DOHH2 (cell line): Measurements from ENCODE around the gene CARNS1.
A peak's percentile ranks its signal among the peaks of the same experiment; 100 is the strongest.

Experiments used
- H3F3A ChIP-seq: fragments of 200-600 bp; sonication (generic), shearing (Covaris generic); 2 replicates; pipeline ENCODE4 v1.6.0; 2016; ENCODE audit warnings: antibody characterized with exemption, mild to moderate bottlenecking; ENCODE audit not compliant: control insufficient read depth, insufficient read depth
- H3K27ac ChIP-seq: fragments of 200-600 bp; sonication (generic); 2 replicates; pipeline ENCODE4 v1.5.1; 2014; ENCODE audit warnings: low read depth, mild to moderate bottlenecking, low read length, moderate library complexity
- H3K27me3 ChIP-seq: fragments of 200-600 bp; sonication (generic); 2 replicates; pipeline ENCODE4 v1.6.1; 2014; ENCODE audit warnings: mild to moderate bottlenecking, low read length, mixed read lengths; ENCODE audit not compliant: control insufficient read depth
- H3K36me3 ChIP-seq: fragments of 200-600 bp; sonication (generic); 2 replicates; pipeline ENCODE4 v1.6.1; 2014; ENCODE audit warnings: mild to moderate bottlenecking, low read length, moderate library complexity, mixed read lengths; ENCODE audit not compliant: control insufficient read depth
- H3K4me1 ChIP-seq: fragments of 200-600 bp; sonication (generic); 2 replicates; pipeline ENCODE4 v1.6.1; 2014; ENCODE audit warnings: mild to moderate bottlenecking, low read length, mixed read lengths; ENCODE audit not compliant: control insufficient read depth
- H3K4me2 ChIP-seq: fragments of 200-600 bp; sonication (generic); 2 replicates; pipeline ENCODE4 v1.6.0; 2014; ENCODE audit warnings: mild to moderate bottlenecking, low read length, moderate library complexity
- H3K4me3 ChIP-seq: fragments of 200-600 bp; sonication (generic); 2 replicates; pipeline ENCODE4 v1.5.1; 2014; ENCODE audit warnings: mild to moderate bottlenecking, low read length, mixed read lengths
- H3K79me2 ChIP-seq: fragments of 200-600 bp; sonication (generic); 2 replicates; pipeline ENCODE4 v1.6.1; 2014; ENCODE audit warnings: mild to moderate bottlenecking, low read length, mixed read lengths; ENCODE audit not compliant: control insufficient read depth
- H3K9me2 ChIP-seq: fragments of 200-600 bp; sonication (generic); replicated peaks from 2 replicates; pipeline ENCODE4 v1.6.1; 2014; ENCODE audit warnings: mild to moderate bottlenecking, low read length, mixed read lengths; ENCODE audit not compliant: control insufficient read depth
- H3K9me3 ChIP-seq: fragments of 200-600 bp; sonication (generic); 2 replicates; pipeline ENCODE4 v1.6.1; 2014; ENCODE audit warnings: antibody characterized with exemption, low read length, mixed read lengths; ENCODE audit not compliant: control insufficient read depth, insufficient read depth
- H4K20me1 ChIP-seq: fragments of 200-600 bp; sonication (generic); 2 replicates; pipeline ENCODE4 v1.6.0; 2014; ENCODE audit warnings: low read depth, mild to moderate bottlenecking, antibody characterized with exemption, low read length, moderate library complexity; ENCODE audit not compliant: control insufficient read depth, insufficient read depth
- EZH2phosphoT487 ChIP-seq: fragments of 200-600 bp; sonication (generic); IDR thresholded peaks from 2 replicates; pipeline ENCODE4 v1.6.1; 2017; ENCODE audit warnings: borderline replicate concordance, mild to moderate bottlenecking, antibody characterized with exemption, low read length, moderate library complexity, mixed read lengths
- TF ChIP-seq, protein P1 (sequence below): fragments of 200-600 bp; sonication (generic); IDR thresholded peaks from one replicate; pipeline ENCODE4 v1.5.1; 2014; ENCODE audit warnings: antibody characterized with exemption, mild to moderate bottlenecking, low read depth, low read length; ENCODE audit not compliant: poor library complexity, severe bottlenecking

The CARNS1 gene

DNA sequence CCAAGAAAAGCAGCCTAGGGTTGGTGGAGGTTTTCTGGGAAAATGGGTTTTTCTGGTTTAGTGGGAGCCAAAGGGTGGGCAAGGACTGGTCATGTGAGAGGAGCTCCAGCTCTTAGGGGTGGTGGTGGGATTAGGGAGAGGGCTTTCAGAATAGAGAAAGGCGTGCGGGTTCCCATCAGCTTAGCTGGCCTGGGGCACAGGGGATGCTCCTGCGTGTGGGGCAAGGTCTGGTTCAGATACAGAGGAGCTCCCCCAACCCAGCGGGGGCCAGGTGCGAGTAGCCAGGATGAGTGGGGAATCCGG, 52.9 kb downstream of the CARNS1 start:
- Histone ChIP-seq H3K4me2 (peak overlapping the region; percentile 95), H3F3A (peaks cover 3% of the 10 kb centered on the region; the same call in 1 of the 2 replicates), H4K20me1 (no peaks in the 10 kb centered on the region), H3K27me3 (no peaks in the 10 kb centered on the region), H3K4me3 (peak overlapping the region; percentile 77), H3K27ac (peak overlapping the region; percentile 39), H3K79me2 (peaks cover 28% of the 10 kb centered on the region), H3K9me2 (no peaks in the 10 kb centered on the region), H3K9me3 (no peaks in the 10 kb centered on the region), H3K36me3 (peaks cover 21% of the 10 kb centered on the region), H3K4me1 (peaks cover 64% of the 10 kb centered on the region)
- TF ChIP-seq EZH2phosphoT487, result no peak
- TF ChIP-seq, protein P1, sequence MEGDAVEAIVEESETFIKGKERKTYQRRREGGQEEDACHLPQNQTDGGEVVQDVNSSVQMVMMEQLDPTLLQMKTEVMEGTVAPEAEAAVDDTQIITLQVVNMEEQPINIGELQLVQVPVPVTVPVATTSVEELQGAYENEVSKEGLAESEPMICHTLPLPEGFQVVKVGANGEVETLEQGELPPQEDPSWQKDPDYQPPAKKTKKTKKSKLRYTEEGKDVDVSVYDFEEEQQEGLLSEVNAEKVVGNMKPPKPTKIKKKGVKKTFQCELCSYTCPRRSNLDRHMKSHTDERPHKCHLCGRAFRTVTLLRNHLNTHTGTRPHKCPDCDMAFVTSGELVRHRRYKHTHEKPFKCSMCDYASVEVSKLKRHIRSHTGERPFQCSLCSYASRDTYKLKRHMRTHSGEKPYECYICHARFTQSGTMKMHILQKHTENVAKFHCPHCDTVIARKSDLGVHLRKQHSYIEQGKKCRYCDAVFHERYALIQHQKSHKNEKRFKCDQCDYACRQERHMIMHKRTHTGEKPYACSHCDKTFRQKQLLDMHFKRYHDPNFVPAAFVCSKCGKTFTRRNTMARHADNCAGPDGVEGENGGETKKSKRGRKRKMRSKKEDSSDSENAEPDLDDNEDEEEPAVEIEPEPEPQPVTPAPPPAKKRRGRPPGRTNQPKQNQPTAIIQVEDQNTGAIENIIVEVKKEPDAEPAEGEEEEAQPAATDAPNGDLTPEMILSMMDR, result no peak

DNA sequence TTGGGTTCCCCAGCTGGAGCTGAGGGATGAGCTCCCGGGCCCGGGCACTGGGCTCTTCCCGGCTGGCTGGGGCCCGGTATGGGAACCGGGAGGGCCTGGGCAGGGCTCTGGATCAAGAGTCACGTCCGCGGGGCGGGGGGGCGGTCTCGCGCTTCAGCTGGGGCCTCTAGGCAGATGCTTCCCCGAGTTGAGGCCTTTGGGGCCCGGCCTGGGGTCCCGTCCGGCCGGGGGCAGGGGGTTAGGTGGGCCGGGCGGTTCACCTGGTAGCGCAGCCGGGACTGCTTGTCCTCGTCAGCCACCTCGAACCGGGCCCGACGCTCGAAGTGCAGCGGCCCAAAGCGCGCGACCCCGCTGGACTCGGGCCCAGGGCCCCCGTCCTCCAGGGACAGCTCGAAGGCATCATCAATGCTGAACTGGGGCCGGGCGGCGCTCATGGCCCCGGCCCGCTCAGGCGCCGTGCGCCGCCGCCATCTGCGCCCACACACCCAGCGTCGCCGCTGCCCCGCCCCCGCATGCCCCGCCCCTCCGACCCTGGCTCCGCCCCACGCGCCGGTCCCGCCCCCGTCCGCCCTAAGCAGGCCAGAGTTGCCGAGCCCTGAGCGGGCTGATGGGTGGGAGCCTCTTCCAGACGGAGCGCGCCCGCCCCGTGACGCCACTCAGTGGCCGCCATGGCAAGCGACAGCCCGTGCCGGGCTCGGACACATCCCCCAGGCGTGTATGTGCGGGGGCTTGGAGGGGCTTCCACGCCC, 53.5 kb downstream of the CARNS1 start, which contains the start of gene TMEM134:
Gene TMEM134 (minus strand): TSS at position 493 of the 749 bp plus-strand sequence. CDS start 59 bp downstream, at position 434.
- H3K4me1 ChIP-seq, result peaks cover 66% of the 10 kb centered on the region
- TF ChIP-seq, protein P1, result peak; percentile 73
- TF ChIP-seq EZH2phosphoT487, result no peak
- H3K4me2 ChIP-seq, result peak within 1 kb of the TSS; percentile 98
- H3K36me3 ChIP-seq, result peaks cover 17% of the 10 kb centered on the region
- no peaks in the 10 kb centered on the region for H3K9me3 ChIP-seq
- peak within 1 kb of the TSS; percentile 39 for H3K27ac ChIP-seq
- peaks cover 3% of the 10 kb centered on the region; the same call in 1 of the 2 replicates for H3F3A ChIP-seq
- H3K9me2 ChIP-seq, result no peaks in the 10 kb centered on the region
- H4K20me1 ChIP-seq, result no peaks in the 10 kb centered on the region
- peaks cover 28% of the 10 kb centered on the region for H3K79me2 ChIP-seq
- H3K27me3 ChIP-seq, result no peaks in the 10 kb centered on the region
- H3K4me3 ChIP-seq, result peak within 1 kb of the TSS; percentile 77

DNA sequence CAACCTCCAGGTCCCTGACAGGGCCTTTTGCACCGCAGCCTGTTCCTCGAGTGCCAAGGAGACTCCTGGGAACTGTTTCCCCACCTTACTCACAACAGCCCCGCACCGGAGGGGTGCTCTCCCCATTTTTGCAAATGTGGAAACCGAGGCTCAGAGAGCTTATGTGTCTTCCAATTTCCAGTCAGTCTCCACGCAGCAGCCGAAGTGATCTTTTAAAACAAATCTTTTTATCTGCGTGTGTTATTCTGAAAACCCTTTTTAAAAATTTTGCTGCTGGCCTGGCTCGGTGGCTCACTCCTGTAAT, 54.0 kb downstream of the CARNS1 start:
- peaks cover 13% of the 10 kb centered on the region for H3K36me3 ChIP-seq
- no peaks in the 10 kb centered on the region for H3K9me2 ChIP-seq
- TF ChIP-seq, protein P1, result peak; percentile 31
- TF ChIP-seq EZH2phosphoT487, result no peak
- H3K4me1 ChIP-seq, result peaks cover 64% of the 10 kb centered on the region
- peak overlapping the region; percentile 77 for H3K4me3 ChIP-seq
- H3K27me3 ChIP-seq, result no peaks in the 10 kb centered on the region
- H3F3A ChIP-seq, result peaks cover 3% of the 10 kb centered on the region; the same call in 1 of the 2 replicates
- H3K4me2 ChIP-seq, result peak overlapping the region; percentile 98
- H3K9me3 ChIP-seq, result no peaks in the 10 kb centered on the region
- H3K79me2 ChIP-seq, result peaks cover 23% of the 10 kb centered on the region
- H3K27ac ChIP-seq, result no peak overlapping the region
- H4K20me1 ChIP-seq, result no peaks in the 10 kb centered on the region
